HepG2 (cell line): Measurements from ENCODE around the gene UTP4. TPM values are rescaled to one million over a fixed set of nuclear protein-coding genes. Genes with fewer than 3 reads are reported as not detected.

Source experiments
- RFXAP ChIP-seq: sonication (generic); formaldehyde crosslinking; IDR thresholded peaks from 2 replicates; pipeline ENCODE4 v1.4.0; 2020; ENCODE audit warnings: missing genetic modification reagents, borderline replicate concordance
- XRCC5 ChIP-seq: fragments of 200-400 bp; formaldehyde crosslinking; optimal IDR thresholded peaks from 2 replicates; pipeline ENCODE3; 2017; ENCODE audit warnings: mild to moderate bottlenecking, low read length
- ZFP36L1 ChIP-seq: sonication (generic); formaldehyde crosslinking; IDR thresholded peaks from 2 replicates; pipeline ENCODE4 v1.8.0; 2022; ENCODE audit warnings: mild to moderate bottlenecking, missing genetic modification reagents, moderate library complexity
- ZFY ChIP-seq: sonication (generic); formaldehyde crosslinking; IDR thresholded peaks from 2 replicates; pipeline ENCODE4 v1.4.0; 2020; ENCODE audit warnings: missing genetic modification reagents
- ZNF232 ChIP-seq: sonication (generic); formaldehyde crosslinking; IDR thresholded peaks from 2 replicates; pipeline ENCODE4 v1.4.0; 2020; ENCODE audit warnings: missing genetic modification reagents, borderline replicate concordance
- ZNF335 ChIP-seq: sonication (generic); formaldehyde crosslinking; IDR thresholded peaks from 2 replicates; pipeline ENCODE4 v1.4.0; 2020; ENCODE audit warnings: missing genetic modification reagents
- ZNF430 ChIP-seq: sonication (generic); formaldehyde crosslinking; IDR thresholded peaks from 2 replicates; pipeline ENCODE4 v1.9.0; 2021; ENCODE audit warnings: mild to moderate bottlenecking, missing genetic modification reagents
- ZNF572 ChIP-seq: sonication (generic); formaldehyde crosslinking; IDR thresholded peaks from 2 replicates; pipeline ENCODE4 v1.5.1; 2020; ENCODE audit warnings: mild to moderate bottlenecking, missing genetic modification reagents
- ZNF776 ChIP-seq: sonication (generic); formaldehyde crosslinking; IDR thresholded peaks from 2 replicates; pipeline ENCODE4 v1.4.0; 2020; ENCODE audit warnings: mild to moderate bottlenecking, missing genetic modification reagents
- polyA plus RNA-seq, 8 experiments: library from polyadenylated mRNA; depleted of rRNA in 3 of 8; stranded (reverse) in 7 of 8; unstranded in 1 of 8; fragments of >200 nt; fragmentation: Illumina TruSeq in 4 of 8; extraction: Trizol in 4 of 8; gene quantifications; 2 replicates each; pipeline versions ENCODE4 v1.2.1 to v1.2.3, GENCODE V29; 2011 to 2016; ENCODE audit warnings: low read depth in 4 of 8, missing spikeins in 1 of 8, mixed read lengths in 1 of 8; ENCODE audit not compliant: insufficient read depth in 1 of 8
- total RNA-seq, 5 experiments: library from RNA; depleted of rRNA; stranded (reverse); fragments of >200 nt; fragmentation: Illumina TruSeq; extraction: Trizol; gene quantifications; 2 replicates each; pipeline ENCODE4 v1.2.3, GENCODE V29; 2016; ENCODE audit warnings: low read depth in 1 of 5
- TF ChIP-seq, protein P1 (sequence below): sonication (generic); formaldehyde crosslinking; IDR thresholded peaks from 2 replicates; pipeline ENCODE4 v1.5.1; 2020; ENCODE audit warnings: mild to moderate bottlenecking, missing genetic modification reagents, moderate library complexity
- TF ChIP-seq, protein P2 (sequence below), 2 experiments: sonication (generic) in 1 of 2; formaldehyde crosslinking in 1 of 2; IDR thresholded peaks; 2 replicates each; pipeline versions ENCODE4 v1.6.1 to v1.9.0; 2014 to 2022; ENCODE audit warnings: antibody characterized with exemption in 1 of 2, borderline replicate concordance in 1 of 2, inconsistent platforms in 1 of 2, low read depth in 1 of 2, missing genetic modification reagents in 1 of 2
- TF ChIP-seq, protein P3 (sequence below): sonication (generic); formaldehyde crosslinking; IDR thresholded peaks from 2 replicates; pipeline ENCODE4 v1.5.1; 2020; ENCODE audit warnings: mild to moderate bottlenecking, missing genetic modification reagents, moderate library complexity
- TF ChIP-seq, protein P4 (sequence below): sonication (generic); formaldehyde crosslinking; IDR thresholded peaks from 2 replicates; pipeline ENCODE4 v1.4.0; 2020; ENCODE audit warnings: missing genetic modification reagents

Gene UTP4
- total and polyA plus RNA-seq, 2 of the 13 experiments (the other 11 are each of a cell fraction or from before 2014, with no cell fraction given) = 30.0 to 85.8 TPM

DNA sequence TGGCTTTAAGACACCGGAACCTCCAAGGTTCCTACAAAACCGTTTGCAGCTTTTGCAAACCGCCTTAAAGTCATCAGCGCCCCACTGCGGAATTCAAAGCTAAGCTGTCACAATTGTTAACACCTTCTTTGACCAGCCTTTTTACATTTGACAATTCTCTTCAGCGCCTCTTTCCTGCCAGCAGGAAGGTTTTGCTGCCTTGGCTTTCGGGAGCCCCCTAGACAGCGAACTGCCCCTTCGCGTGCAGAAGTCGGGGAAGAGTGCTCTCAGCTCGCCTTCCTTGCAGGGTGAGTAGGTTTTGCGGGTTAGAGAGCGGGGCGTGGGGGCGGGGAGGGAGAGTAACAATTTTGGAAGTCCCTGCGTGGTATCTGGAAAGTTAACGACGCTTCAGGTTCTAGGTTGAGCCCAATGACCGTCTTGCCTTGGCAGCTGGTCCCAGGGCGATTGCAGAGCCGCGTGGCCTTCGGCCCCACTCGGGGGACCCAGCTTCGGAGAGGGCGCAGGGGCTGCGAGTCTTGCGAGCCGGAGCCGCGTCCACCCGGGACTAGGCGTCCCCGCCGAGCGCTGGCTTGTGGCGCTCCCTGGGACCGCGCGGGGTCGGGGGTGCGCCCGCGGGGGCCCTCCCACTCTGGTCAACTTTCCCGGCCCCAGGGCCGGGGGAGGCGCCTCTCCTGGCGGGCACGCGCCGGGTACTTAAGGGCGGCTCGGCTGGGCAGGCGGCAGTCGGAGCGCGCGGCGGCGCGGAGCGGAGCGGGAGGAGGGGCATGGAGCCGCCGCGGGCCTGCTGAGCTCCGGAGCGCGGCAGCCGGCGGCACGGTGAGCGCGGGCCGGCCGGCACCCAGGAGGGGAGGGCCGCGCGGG, 26.7 kb upstream of the UTP4 start, which contains the start of gene HAS3 (continued):
- TF ChIP-seq, protein P1, sequence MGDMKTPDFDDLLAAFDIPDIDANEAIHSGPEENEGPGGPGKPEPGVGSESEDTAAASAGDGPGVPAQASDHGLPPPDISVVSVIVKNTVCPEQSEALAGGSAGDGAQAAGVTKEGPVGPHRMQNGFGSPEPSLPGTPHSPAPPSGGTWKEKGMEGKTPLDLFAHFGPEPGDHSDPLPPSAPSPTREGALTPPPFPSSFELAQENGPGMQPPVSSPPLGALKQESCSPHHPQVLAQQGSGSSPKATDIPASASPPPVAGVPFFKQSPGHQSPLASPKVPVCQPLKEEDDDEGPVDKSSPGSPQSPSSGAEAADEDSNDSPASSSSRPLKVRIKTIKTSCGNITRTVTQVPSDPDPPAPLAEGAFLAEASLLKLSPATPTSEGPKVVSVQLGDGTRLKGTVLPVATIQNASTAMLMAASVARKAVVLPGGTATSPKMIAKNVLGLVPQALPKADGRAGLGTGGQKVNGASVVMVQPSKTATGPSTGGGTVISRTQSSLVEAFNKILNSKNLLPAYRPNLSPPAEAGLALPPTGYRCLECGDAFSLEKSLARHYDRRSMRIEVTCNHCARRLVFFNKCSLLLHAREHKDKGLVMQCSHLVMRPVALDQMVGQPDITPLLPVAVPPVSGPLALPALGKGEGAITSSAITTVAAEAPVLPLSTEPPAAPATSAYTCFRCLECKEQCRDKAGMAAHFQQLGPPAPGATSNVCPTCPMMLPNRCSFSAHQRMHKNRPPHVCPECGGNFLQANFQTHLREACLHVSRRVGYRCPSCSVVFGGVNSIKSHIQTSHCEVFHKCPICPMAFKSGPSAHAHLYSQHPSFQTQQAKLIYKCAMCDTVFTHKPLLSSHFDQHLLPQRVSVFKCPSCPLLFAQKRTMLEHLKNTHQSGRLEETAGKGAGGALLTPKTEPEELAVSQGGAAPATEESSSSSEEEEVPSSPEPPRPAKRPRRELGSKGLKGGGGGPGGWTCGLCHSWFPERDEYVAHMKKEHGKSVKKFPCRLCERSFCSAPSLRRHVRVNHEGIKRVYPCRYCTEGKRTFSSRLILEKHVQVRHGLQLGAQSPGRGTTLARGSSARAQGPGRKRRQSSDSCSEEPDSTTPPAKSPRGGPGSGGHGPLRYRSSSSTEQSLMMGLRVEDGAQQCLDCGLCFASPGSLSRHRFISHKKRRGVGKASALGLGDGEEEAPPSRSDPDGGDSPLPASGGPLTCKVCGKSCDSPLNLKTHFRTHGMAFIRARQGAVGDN (CRISPR knock-in tag) = peak; percentile 82
- TF ChIP-seq ZFP36L1 (no peak), ZNF232 (CRISPR knock-in tag) (peak; percentile 64; the same call in 1 of the 2 replicates), ZNF335 (CRISPR knock-in tag) (no peak), ZFY (CRISPR knock-in tag) (peak; percentile 51), ZNF776 (CRISPR knock-in tag) (peak; percentile 21; the same call in 1 of the 2 replicates), RFXAP (CRISPR knock-in tag) (0 out of 2 replicates have a peak, but pooled peaks have one; percentile 20), ZNF430 (CRISPR knock-in tag) (peak; percentile 40; the same call in 1 of the 2 replicates), XRCC5 (peak; percentile 34), ZNF572 (CRISPR knock-in tag) (peak; percentile 43; the same call in 1 of the 2 replicates)
- TF ChIP-seq, protein P2, sequence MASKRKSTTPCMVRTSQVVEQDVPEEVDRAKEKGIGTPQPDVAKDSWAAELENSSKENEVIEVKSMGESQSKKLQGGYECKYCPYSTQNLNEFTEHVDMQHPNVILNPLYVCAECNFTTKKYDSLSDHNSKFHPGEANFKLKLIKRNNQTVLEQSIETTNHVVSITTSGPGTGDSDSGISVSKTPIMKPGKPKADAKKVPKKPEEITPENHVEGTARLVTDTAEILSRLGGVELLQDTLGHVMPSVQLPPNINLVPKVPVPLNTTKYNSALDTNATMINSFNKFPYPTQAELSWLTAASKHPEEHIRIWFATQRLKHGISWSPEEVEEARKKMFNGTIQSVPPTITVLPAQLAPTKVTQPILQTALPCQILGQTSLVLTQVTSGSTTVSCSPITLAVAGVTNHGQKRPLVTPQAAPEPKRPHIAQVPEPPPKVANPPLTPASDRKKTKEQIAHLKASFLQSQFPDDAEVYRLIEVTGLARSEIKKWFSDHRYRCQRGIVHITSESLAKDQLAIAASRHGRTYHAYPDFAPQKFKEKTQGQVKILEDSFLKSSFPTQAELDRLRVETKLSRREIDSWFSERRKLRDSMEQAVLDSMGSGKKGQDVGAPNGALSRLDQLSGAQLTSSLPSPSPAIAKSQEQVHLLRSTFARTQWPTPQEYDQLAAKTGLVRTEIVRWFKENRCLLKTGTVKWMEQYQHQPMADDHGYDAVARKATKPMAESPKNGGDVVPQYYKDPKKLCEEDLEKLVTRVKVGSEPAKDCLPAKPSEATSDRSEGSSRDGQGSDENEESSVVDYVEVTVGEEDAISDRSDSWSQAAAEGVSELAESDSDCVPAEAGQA (IDR thresholded peaks at IDR 0.05; ENCODE audit: low read depth) = no peak
- TF ChIP-seq, protein P2 (CRISPR knock-in tag; IDR thresholded peaks at IDR 0.05; ENCODE audit: borderline replicate concordance) = 0 out of 2 replicates have a peak, but pooled peaks have one; percentile 47
- TF ChIP-seq, protein P3, sequence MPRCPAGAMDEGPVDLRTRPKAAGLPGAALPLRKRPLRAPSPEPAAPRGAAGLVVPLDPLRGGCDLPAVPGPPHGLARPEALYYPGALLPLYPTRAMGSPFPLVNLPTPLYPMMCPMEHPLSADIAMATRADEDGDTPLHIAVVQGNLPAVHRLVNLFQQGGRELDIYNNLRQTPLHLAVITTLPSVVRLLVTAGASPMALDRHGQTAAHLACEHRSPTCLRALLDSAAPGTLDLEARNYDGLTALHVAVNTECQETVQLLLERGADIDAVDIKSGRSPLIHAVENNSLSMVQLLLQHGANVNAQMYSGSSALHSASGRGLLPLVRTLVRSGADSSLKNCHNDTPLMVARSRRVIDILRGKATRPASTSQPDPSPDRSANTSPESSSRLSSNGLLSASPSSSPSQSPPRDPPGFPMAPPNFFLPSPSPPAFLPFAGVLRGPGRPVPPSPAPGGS (CRISPR knock-in tag) = no peak
- TF ChIP-seq, protein P4, sequence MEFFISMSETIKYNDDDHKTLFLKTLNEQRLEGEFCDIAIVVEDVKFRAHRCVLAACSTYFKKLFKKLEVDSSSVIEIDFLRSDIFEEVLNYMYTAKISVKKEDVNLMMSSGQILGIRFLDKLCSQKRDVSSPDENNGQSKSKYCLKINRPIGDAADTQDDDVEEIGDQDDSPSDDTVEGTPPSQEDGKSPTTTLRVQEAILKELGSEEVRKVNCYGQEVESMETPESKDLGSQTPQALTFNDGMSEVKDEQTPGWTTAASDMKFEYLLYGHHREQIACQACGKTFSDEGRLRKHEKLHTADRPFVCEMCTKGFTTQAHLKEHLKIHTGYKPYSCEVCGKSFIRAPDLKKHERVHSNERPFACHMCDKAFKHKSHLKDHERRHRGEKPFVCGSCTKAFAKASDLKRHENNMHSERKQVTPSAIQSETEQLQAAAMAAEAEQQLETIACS (CRISPR knock-in tag) = peak; percentile 87
